GM19395 (cell line): ENCODE data around the gene EMC10.

Experiments used
- ATAC-seq: cut with Tn5 transposase; IDR thresholded peaks from one replicate; pipeline ENCODE4 v1.9.1; 2021; ENCODE audit warnings: mild to moderate bottlenecking, moderate library complexity; ENCODE audit not compliant: unreplicated experiment

EMC10 gene

GRCh38 chr19:50537769-50538230 lies 61.5 kb downstream of the EMC10 start:
- no peak for ATAC-seq
